ENCODE results near the gene PDE3B. TPM values are rescaled to one million over a fixed set of nuclear protein-coding genes. Genes with fewer than 3 reads are reported as not detected.

PDE3B gene
- total and polyA plus RNA-seq, 2 of the 4 experiments (the other 2 are of a cell fraction): 0.21 to 1.3 TPM

- no peak overlapping the region for H3K27ac ChIP-seq (ENCODE audit: insufficient read depth, low read length)
- H3K36me3 ChIP-seq (ENCODE audit: control insufficient read depth, insufficient read depth, low read length): no peaks in the 10 kb centered on the region
- H2BK15ac ChIP-seq (ENCODE audit: low read depth, low read length): no peak overlapping the region
- H4K20me1 ChIP-seq (ENCODE audit: insufficient read depth, low read length): no peaks in the 10 kb centered on the region
- no peak overlapping the region for H3K4me3 ChIP-seq (ENCODE audit: insufficient read depth, low read depth, low read length)
- no peak overlapping the region for H3K56ac ChIP-seq (ENCODE audit: extremely low read depth, insufficient read depth, low read length)
- H2BK5ac ChIP-seq (ENCODE audit: low read depth, low read length, poor library complexity, severe bottlenecking): no peak overlapping the region
- ChIA-PET CTCF (interaction anchor here (0.7 kb wide), 1 partner anchor 53 kb away, joined by 3 read pairs; no protein-coding TSS in a partner anchor), POLR2A (ENCODE audit: unreplicated experiment) (no interaction called here)
- dilution Hi-C loops (cut with HindIII; ENCODE audit: low sequenced_read_pairs, unreplicated experiment) (no loop called here), intact Hi-C loops (cut with micrococcal nuclease) (no loop called here), in situ Hi-C loops (cut with MboI; ENCODE audit: low sequenced_read_pairs) (no loop called here)
- no peak overlapping the region for H3K4ac ChIP-seq (ENCODE audit: low read depth, low read length)
- H3K18ac ChIP-seq (ENCODE audit: low read depth, low read length): no peak overlapping the region
- no peak overlapping the region for H2AK5ac ChIP-seq (ENCODE audit: low read depth, low read length)
- H4K8ac ChIP-seq (ENCODE audit: low read depth in 2 of 2, low read length in 2 of 2): no peak overlapping the region
- no peak overlapping the region for H2AFZ ChIP-seq (replicated peaks; ENCODE audit: low read length, poor library complexity)
- H3K23ac ChIP-seq (ENCODE audit: low read depth, low read length): no peak overlapping the region
- DNase-seq (no peak), ATAC-seq (ENCODE audit: low read depth) (no peak)
- no peak overlapping the region for H3K14ac ChIP-seq (replicated peaks; ENCODE audit: low read depth, low read length)
- H3K4me1 ChIP-seq (ENCODE audit: control insufficient read depth, insufficient read depth, low read length): no peaks in the 10 kb centered on the region
- no peak overlapping the region for H2BK20ac ChIP-seq (ENCODE audit: low read depth, low read length)
- no peaks in the 10 kb centered on the region for H3K9me3 ChIP-seq (ENCODE audit: control insufficient read depth, insufficient read depth, low read length)
- H3K79me1 ChIP-seq (ENCODE audit: low read depth in 1 of 2, low read length in 2 of 2): no peaks in the 10 kb centered on the region
- no peak overlapping the region for H4K5ac ChIP-seq (ENCODE audit: low read depth, low read length)
- no peaks in the 10 kb centered on the region; the same call in 1 of the 2 replicates for H3K27me3 ChIP-seq (ENCODE audit: control insufficient read depth, insufficient read depth, low read length)
- BruUV-seq (replicated peaks): no TSS peak
- TF ChIP-seq MAZ (IDR thresholded peaks at IDR 0.05; ENCODE audit: borderline replicate concordance, low read depth, low read length) (no peak), RAD21 (IDR thresholded peaks at IDR 0.05; ENCODE audit: low read length) (no peak), RFX5 (IDR thresholded peaks at IDR 0.05; ENCODE audit: low read depth, low read length) (no peak), USF2 (IDR thresholded peaks at IDR 0.05; ENCODE audit: low read depth, low read length) (no peak), CEBPB (IDR thresholded peaks at IDR 0.05; ENCODE audit: low read depth, low read length) (no peak), SMC3 (IDR thresholded peaks at IDR 0.05; ENCODE audit: low read depth, low read length) (no peak), POLR2A (IDR thresholded peaks at IDR 0.05; ENCODE audit: low read depth, low read length) (no peak), NFE2L2 (IDR thresholded peaks at IDR 0.05; ENCODE audit: low read depth, low read length) (no peak), MXI1 (IDR thresholded peaks at IDR 0.05; ENCODE audit: borderline replicate concordance, low read depth, low read length) (no peak), CHD1 (IDR thresholded peaks at IDR 0.05; ENCODE audit: low read depth, low read length) (no peak), RCOR1 (IDR thresholded peaks at IDR 0.05; ENCODE audit: insufficient replicate concordance, low read length) (no peak)
- H3K4me2 ChIP-seq (ENCODE audit: low read depth, low read length): no peak overlapping the region
- WGBS, 2 experiments (ENCODE audit: extremely low coverage in 2 of 2, insufficient read length in 1 of 2): no CpG with 5 or more reads among the region's 2 CpGs
- H2BK120ac ChIP-seq (ENCODE audit: low read depth, low read length): no peak overlapping the region
- H2AK9ac ChIP-seq (replicated peaks; ENCODE audit: low read depth, low read length, poor library complexity): no peak overlapping the region
- no peak overlapping the region for H3K9ac ChIP-seq (ENCODE audit: low read depth, low read length)
- H4K91ac ChIP-seq (ENCODE audit: insufficient read depth, low read depth, low read length): no peak overlapping the region
- H3K9me1 ChIP-seq (ENCODE audit: insufficient read depth, low read length): no peaks in the 10 kb centered on the region
These were observed 26.2 kb upstream of the PDE3B start for GRCh38 chr11:14617241-14618027.

Data from IMR-90 (cell line).